ENCODE results near the gene HLA-DMB.

The HLA-DMB gene

GRCh38 chr6:32971581-32972352 is 30.9 kb upstream of the HLA-DMB start:
- DNase-seq: peak; percentile 100

- DNase-seq: no peak
Measured at GRCh38 chr6:32971242-32971580, 30.4 kb upstream of the HLA-DMB start.

DNA sequence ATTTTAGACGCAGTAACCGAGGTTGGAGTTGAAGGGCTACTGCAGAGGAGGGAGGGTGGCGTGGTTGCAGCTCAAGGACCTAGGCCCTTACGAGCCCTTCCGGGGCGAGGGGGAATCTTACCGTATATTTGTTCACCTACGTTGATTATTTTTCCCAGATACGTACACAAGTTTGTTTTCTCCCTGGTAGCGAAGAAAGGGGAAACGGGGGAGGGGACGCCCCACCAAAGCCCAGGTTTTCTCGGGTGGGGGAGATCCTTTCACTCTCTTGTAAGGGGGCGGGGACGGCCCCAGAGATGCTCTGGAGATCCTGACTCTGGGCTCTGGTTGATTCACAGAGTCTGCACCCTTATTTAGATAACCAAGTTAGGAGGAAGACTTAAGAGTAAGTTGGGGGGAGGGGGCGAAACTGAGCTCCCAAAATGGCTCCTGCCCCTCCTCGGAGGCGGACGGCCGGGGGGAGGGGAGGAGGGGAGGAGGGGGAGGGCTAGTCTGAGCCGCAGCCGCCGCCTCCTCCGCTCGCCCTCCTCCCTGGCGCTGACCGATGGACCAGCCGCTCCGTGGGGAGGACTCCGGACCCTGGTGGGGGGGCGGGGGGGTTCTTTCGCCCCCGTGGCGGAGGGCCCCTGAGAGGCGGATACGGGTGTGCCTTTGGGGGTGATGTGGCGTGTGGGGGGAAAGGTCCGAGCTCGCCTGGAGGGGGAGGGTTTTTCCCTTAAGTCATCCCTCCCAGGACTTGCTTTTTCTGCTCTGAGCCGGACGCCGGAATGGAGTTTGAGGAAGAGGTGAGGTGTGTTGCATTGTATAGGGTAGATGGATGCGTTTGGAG is 29.8 kb upstream of the HLA-DMB start:
- peak; percentile 39 for DNase-seq

DNA sequence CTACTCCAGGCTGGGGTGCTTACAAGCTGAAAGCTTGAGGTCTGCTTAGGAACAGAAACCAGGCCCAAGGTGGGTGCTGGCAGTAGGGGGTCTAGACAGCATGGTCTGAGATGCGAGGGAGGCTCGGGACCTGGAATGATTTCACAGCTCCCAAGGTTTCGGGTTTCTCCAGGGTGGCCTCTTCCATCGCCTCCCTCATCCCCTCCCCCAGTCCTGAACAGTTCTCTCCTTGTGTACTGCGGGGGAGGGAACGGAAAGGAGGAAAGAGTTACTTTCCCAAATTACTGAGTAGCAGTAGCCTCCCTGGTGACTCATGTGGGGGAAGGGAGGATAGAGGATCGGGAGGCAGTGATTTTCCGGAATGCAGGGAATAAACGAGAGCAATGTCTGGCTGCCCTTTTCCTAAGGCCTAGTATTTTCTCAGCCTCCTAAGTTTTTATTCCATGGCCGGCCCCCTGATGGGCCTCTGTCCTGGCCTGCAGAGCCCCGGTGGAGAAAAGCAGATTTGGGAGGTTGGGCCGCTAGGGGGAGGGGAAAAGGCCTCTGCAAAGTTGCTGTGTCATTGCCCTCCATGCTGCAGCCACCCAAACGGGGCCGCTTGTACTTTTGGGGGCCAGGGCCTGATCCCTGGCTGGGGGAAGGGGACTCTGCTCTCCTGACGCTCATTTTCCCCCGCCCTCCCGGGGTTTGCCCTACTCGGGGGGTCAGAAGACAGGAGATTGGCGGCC is 29.0 kb upstream of the HLA-DMB start:
- DNase-seq: peak; percentile 61

DNA sequence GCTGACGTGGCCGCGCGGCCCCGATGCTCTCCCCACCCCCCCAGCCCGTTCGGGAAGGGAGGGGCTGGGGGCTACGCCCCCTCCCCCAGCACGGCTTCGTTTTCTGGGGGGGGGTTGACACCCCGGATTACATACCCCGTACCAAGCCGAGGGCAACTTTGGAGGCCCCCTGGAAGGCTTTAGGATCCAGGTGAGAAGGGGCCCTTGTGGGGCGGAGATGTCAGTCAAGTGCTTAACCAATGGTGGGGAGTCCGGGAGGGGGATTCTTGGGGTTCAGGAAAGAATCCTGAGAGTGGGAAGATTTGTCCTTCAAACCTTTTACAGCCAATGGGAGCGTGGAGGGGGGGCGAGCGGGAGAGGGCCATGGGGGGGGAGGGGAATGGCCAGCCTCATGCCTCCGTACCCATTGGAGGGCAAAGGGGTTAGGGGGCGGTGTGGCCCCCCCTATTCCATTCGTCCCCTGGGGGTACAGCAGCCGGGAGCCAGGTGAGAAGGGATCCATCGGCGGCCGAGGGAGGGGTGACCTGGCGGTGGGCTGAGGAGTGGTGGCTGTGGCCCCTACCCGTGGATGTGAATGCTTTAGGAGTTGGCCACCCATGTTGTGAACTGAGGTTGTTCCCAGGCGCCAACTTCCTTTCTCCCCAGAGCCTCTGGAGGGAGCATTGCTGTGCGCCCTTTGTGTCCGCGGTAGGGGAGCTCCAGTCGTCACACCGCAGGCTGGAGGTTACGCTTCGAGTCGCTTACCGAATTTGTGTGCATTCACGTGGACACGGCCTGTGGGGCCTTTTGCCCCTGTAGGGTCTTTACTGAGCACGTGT is 28.2 kb upstream of the HLA-DMB start:
- no peak for DNase-seq

- peak; percentile 92 for DNase-seq
Measured at GRCh38 chr6:32968093-32968866, 27.5 kb upstream of the HLA-DMB start, which contains the start of gene BRD2. Gene BRD2, plus strand, starts transcription at chr6:32968594. Its CDS starts 4,305 bp downstream, at chr6:32972899.

DNA sequence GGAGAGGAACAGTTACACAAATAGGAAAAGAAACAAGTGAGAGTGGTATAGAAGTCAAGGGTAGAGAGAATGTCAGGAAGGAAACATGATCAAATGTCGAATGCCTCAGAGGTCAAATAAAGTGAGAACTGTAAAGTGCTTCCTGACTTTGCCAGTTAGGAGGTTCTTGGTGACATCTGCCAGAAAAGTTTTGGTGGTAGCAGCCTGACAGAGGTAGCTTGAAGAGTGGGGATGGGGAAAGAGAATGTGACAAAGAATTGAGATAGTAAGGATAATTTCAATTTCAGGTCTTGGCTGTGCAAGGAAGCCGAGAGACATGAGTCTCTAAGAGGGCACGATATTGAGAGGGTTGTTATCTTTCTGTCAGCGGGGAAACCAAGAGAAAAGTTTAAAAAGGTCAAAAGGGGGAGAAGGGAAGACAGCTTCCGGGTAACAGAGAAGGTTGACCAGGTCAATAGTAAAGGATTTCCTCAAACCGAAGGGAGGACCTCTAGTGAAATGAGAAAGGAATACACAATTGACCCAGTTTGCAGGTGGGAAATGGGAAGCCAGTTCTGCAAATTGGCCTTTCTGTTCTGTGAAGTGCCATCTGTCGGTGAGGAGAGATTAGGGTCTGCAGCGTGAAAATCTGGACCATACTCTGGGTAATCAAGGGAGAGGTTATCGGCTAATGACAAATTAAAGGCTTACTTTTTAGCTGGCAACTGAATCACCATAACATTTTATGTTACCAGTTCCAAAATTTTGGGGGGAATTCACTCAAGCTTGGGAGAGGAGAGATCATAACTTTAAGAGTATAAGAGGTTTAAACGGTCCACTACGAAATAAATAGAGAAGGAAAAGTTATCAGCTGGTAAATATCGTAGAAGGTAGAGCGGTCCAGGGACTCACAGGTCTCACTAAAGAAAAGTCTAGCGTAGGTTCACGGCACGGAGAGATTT is 26.6 kb upstream of the HLA-DMB start:
- peak; percentile 74 for DNase-seq

DNA sequence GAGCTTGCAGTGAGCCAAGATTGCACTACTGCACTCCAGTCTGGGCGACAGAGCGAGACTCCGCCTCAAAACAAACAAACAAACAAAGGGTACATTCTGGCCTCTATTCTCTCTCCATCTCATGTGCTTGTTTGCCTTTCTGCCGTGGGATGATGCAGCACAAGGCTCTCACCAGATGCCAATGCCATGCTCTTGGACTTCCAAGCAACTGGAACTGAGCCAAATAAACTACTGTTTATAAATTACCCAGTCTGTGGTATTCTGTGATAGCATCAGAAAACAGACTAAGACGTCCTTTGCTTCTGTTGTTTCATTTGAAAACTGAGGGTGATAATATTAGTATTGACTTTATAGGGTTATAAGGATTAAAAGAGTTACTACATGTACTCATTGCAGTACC is 23.9 kb upstream of the HLA-DMB start:
- DNase-seq: no peak

DNA sequence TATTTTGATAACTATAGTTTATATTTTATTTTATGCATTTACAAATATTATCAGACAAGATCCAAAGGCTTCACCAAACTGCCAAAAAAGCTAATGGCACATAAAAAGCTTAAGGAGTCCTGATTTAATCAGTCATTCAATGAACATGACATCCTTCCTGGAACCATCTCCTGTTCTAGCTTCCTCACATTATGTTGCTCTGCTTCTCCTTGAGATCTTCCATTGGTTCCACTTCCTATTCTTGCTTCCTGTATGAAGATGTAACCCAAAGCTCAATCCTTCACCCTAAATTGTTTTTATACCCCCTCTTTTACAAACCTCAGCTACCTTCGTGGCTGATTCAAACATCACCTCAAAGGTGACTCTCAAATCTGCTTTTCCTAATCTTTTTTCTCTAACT is 23.0 kb upstream of the HLA-DMB start:
- no peak for DNase-seq

DNA sequence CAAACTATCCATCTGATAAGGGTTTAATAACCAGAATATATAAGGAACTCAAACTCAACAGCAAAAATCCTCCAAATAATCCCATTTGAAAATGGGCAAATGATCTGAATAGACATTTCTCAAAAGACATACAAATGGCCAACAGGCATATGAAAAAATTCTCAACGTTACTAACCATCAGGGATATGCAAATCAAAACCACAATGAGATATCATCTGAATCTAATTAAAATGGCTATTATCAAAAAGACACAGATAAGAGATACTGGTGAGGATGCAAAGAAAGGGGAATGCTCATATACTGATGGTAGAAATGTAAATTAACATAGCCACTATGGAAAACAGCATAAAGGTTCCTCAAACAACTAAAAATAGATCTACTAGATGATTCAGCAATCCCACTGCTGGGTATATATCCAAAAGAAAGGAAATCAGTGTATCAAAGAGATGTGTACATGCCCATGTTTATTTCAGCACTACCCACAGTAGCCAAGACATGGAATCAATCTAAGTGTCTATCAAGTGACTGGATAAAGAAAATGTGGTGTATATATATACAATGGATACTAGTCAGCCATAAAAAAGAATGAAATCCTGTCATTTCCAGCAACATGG is 21.5 kb upstream of the HLA-DMB start:
- DNase-seq: peak; percentile 98

GRCh38 chr6:32960563-32960962 is 19.7 kb upstream of the HLA-DMB start:
- DNase-seq: no peak

- no peak for DNase-seq
Measured at GRCh38 chr6:32956176-32956575, 15.3 kb upstream of the HLA-DMB start.

DNA sequence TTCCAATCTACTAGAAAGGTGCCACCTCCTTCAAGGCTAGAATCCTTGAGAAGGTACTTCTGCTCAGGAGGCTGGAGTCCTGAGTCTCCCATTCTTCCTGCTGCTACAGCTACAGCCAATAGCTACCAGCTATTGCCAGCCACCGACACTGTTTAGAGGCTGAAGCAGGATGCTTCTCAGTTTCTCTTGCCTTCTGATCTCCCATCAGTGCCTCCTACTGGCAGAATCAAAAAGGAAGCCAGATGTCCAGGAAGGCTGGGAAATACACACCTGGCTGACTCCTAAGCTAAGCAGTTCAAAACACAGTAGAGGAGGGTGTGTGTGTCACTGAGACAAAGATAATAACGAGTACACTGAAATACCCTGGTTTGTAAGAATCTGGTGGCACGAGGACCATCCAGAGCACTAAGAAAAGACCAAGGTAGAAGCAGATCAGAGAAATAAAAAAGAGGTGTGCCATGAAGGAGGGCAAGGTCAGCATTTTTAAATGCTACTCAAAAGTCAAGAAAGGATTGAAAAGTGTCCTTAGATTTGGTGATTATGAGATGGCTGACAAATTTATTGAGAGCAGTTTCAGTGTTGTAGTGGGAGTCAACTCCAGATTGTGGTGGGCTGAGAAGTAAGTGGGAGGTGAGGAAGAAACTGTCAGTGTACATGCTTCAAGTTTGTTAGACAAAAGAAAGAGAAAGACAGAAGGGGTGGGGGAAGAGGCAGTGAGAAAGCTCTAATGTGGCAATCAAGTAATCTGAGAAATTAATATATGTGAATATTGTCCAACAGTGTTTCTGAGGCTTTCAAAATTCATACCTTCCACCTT is 14.4 kb upstream of the HLA-DMB start:
- peak; percentile 13 for DNase-seq

DNA sequence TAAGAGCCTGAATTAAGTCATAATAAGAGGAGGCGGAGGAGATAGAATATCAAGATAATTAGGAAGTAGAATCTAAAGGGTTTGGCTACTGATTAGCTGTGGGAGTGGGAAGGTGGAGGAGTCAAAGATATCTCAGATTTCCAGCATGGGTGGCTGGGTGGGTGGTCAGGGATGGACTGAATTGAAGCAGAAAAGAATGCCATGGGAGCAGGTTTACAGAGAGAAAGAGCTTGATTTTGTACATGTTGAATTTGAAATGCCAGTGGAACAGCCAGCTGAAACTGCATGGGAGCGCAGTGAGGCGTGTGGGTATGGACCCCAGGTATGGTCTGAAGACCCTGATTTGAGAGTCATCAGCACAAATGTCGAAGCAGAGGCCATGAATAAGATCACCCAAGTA is 13.4 kb upstream of the HLA-DMB start:
- DNase-seq: no peak

- DNase-seq: no peak
Measured at GRCh38 chr6:32953775-32954174, 12.9 kb upstream of the HLA-DMB start.

DNA sequence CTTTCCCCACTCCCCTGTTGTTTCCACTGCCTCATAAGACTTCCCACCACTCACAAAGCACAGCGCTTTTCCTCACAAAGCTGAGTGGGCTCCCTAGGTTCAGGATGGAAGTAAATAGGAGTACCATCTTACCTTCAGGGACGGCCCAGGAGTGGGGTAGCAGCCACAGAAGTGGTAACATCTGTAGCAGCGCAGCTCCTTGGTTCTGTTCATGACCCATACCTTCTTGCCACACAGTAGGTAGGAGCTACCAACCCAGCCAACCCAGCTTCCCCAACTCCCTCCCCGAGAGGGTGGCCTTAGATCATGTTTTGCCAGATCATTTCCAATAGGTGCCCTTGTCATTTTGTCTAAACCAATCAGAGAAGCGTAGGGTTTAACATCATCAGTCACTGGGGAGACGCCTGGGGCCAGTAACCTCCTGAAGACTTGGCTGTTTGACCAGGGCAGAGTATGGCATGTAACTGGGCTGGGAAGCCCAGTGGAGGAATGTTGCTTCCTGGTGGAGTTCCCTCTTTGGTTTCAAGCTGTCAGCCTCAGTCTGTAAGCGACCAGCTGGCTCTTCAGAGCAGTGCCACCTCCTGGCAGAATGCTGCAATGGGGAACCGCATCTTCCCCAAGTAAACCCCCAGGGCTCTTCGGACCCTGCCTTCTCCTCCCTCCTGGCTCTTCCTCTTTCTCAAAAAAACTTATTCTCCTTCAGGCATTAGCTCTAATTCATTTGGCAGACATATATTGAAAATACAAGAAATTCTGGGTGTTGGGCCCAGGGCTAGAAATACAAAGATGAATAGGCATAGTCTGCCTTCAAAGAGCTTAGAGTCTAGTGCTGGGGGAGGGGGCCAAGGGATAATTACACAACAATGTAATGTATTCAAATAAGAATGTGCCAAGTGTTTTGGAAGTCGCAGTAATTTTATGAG is 12.2 kb upstream of the HLA-DMB start, which contains the start of gene HLA-DMA:
TSS of gene HLA-DMA (minus strand) at position 281 of the 923 bp plus-strand sequence. CDS start at position 220, 61 bp downstream.
- DNase-seq: peak; percentile 93

DNA sequence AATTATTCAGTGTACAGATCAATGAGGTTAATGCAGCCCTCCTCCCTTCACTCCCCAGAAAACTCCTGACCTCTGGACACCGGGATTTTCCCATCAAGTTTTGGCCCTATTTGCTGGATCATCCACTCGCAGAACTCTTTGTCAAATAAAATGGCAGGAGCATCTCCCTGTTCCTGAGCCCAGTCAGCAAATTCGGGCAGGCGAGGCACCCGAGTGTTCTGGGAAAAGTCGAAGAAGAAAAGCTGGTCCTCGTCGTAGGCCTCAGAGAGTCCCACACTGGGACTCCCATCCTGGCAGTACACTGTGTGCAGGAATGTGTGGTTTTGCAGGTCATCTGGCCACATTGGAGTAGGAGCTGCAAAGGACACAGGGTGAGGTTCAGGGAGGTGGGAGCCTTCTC is 9.6 kb upstream of the HLA-DMB start:
- no peak for DNase-seq

DNA sequence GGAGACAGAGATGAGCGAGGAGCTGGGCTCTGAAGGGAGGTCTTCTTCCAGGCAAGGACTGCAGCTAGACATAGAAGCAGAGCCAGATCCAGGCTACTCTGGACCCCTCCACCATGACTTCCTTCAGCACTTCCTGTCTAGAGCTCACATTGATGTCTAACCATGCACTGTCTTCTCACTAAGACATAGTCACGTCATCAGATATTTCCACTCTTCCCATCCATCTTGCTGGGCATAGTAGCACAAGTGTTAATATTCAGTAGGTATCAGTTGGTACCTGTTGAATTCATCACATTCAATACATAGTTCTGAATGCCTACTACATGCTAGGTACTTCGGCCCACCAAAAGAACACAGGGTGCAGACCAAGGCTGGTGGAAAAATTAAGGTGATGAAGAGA is 9.2 kb upstream of the HLA-DMB start:
- DNase-seq: no peak

All from NCI-H526 treated with DMSO at 0.1 percent for 48 hours (cell line).